HEK293 (cell line): Measurements from ENCODE around the gene USP7.
A peak's percentile ranks its signal among the peaks of the same experiment; 100 is the strongest.

ENCODE experiments used
- CTCF ChIA-PET: fragments of 350-600 bp; formaldehyde crosslinking; extraction: SDS; loops from one replicate; lab custom pipeline; 2021; ENCODE audit warnings: antibody characterized with exemption; lab: Yijun Ruan, JAX
- POLR2A ChIA-PET: fragments of 300-600 bp; formaldehyde crosslinking; extraction: SDS; loops from one replicate; lab custom pipeline; 2020; ENCODE audit warnings: antibody characterized with exemption, inconsistent platforms; lab: Yijun Ruan, JAX
- H3K27ac ChIP-seq: fragments of 200-500 bp; sonication (Bioruptor generic); 2 replicates; pipeline ENCODE4 v1.5.1; 2014; ENCODE audit warnings: low read depth, low read length, control low read depth, inconsistent platforms; ENCODE audit errors: extremely low read depth
- H3K36me3 ChIP-seq, 2 experiments: fragments of 200-500 bp in 1 of 2; sonication (Bioruptor generic) in 1 of 2; 1 replicate in 1 of 2; 2 replicates in 1 of 2; pipeline ENCODE4 v1.5.1; 2014 to 2017; ENCODE audit warnings: inconsistent platforms in 2 of 2, low read length in 2 of 2; ENCODE audit not compliant: control insufficient read depth in 2 of 2, insufficient read depth in 1 of 2
- H3K4me1 ChIP-seq: fragments of 200-500 bp; sonication (Bioruptor generic); 2 replicates; pipeline ENCODE4 v1.5.1; 2014; ENCODE audit warnings: mild to moderate bottlenecking, low read length, inconsistent platforms; ENCODE audit not compliant: control insufficient read depth, insufficient read depth
- H3K4me3 ChIP-seq: 2 replicates; pipeline ENCODE4 v1.5.1; 2011; ENCODE audit warnings: low read depth, mild to moderate bottlenecking, control low read depth, low read length, moderate library complexity
- H3K9me3 ChIP-seq: fragments of 200-500 bp; sonication (Bioruptor generic); 2 replicates; pipeline ENCODE4 v1.5.1; 2014; ENCODE audit warnings: low read depth, low read length, inconsistent platforms; ENCODE audit not compliant: control insufficient read depth, insufficient read depth
- KLF16 ChIP-seq: fragments of 450-650 bp; formaldehyde crosslinking; IDR thresholded peaks from 2 replicates; pipeline ENCODE4 v1.5.1; 2017; ENCODE audit warnings: missing biosample characterization, missing genetic modification characterization
- MEIS1 ChIP-seq: sonication (generic); formaldehyde crosslinking; IDR thresholded peaks from 2 replicates; pipeline ENCODE4 v1.8.1; 2022; ENCODE audit warnings: missing genetic modification reagents, mild to moderate bottlenecking, borderline replicate concordance
- MZF1 ChIP-seq: fragments of 450-650 bp; formaldehyde crosslinking; IDR thresholded peaks from 2 replicates; pipeline ENCODE4 v1.5.1; 2017; ENCODE audit warnings: missing biosample characterization, missing genetic modification characterization, borderline replicate concordance
- PRDM10 ChIP-seq: fragments of 450-650 bp; formaldehyde crosslinking; IDR thresholded peaks from 2 replicates; pipeline ENCODE4 v1.5.1; 2016; ENCODE audit warnings: missing biosample characterization, missing genetic modification characterization
- SCRT2 ChIP-seq: fragments of 450-650 bp; formaldehyde crosslinking; IDR thresholded peaks from 2 replicates; pipeline ENCODE4 v1.5.1; 2016; ENCODE audit warnings: missing biosample characterization, missing genetic modification characterization
- SP7 ChIP-seq: fragments of 450-650 bp; formaldehyde crosslinking; IDR thresholded peaks from 2 replicates; pipeline ENCODE4 v1.5.1; 2016; ENCODE audit warnings: missing biosample characterization, missing genetic modification characterization
- ZBTB10 ChIP-seq: fragments of 450-650 bp; formaldehyde crosslinking; IDR thresholded peaks from 2 replicates; pipeline ENCODE4 v1.5.1; 2016; ENCODE audit warnings: missing biosample characterization, missing genetic modification characterization
- ZNF114 ChIP-seq: fragments of 450-650 bp; formaldehyde crosslinking; IDR thresholded peaks from 2 replicates; pipeline ENCODE4 v1.5.0; 2017; ENCODE audit warnings: missing biosample characterization, missing genetic modification characterization
- ZNF148 ChIP-seq: fragments of 450-650 bp; formaldehyde crosslinking; IDR thresholded peaks from 2 replicates; pipeline ENCODE4 v1.5.0; 2017; ENCODE audit warnings: missing biosample characterization, missing genetic modification characterization, borderline replicate concordance
- ZNF157 ChIP-seq: fragments of 450-650 bp; formaldehyde crosslinking; IDR thresholded peaks from 2 replicates; pipeline ENCODE4 v1.5.1; 2016; ENCODE audit warnings: missing biosample characterization, missing genetic modification characterization
- ZNF169 ChIP-seq: fragments of 450-650 bp; formaldehyde crosslinking; IDR thresholded peaks from 2 replicates; pipeline ENCODE4 v1.5.1; 2016; ENCODE audit warnings: missing biosample characterization, missing genetic modification characterization
- ZNF221 ChIP-seq: fragments of 450-650 bp; formaldehyde crosslinking; IDR thresholded peaks from 2 replicates; pipeline ENCODE4 v1.5.1; 2017; ENCODE audit warnings: missing biosample characterization, missing genetic modification characterization, borderline replicate concordance
- ZNF335 ChIP-seq: fragments of 450-650 bp; formaldehyde crosslinking; conservative IDR thresholded peaks from 2 replicates; pipeline ENCODE4 v1.5.1; 2016; ENCODE audit warnings: missing biosample characterization, missing genetic modification characterization
- ZNF341 ChIP-seq: fragments of 450-650 bp; formaldehyde crosslinking; IDR thresholded peaks from 2 replicates; pipeline ENCODE4; 2016; ENCODE audit warnings: low read depth, missing biosample characterization, missing genetic modification characterization
- ZNF350 ChIP-seq: fragments of 450-650 bp; formaldehyde crosslinking; IDR thresholded peaks from 2 replicates; pipeline ENCODE4 v1.5.0; 2017; ENCODE audit warnings: missing biosample characterization, mild to moderate bottlenecking, missing genetic modification characterization
- ZNF37A ChIP-seq: fragments of 450-650 bp; IDR thresholded peaks from 2 replicates; pipeline ENCODE4 v1.5.1; 2018; ENCODE audit warnings: missing biosample characterization, missing genetic modification characterization
- ZNF473 ChIP-seq: fragments of 450-650 bp; formaldehyde crosslinking; IDR thresholded peaks from 2 replicates; pipeline ENCODE4 v1.5.1; 2017; ENCODE audit warnings: missing biosample characterization, missing genetic modification characterization
- ZNF510 ChIP-seq: fragments of 450-650 bp; formaldehyde crosslinking; IDR thresholded peaks from 2 replicates; pipeline ENCODE4 v1.5.1; 2018; ENCODE audit warnings: mild to moderate bottlenecking, missing genetic modification characterization, missing biosample characterization; ENCODE audit not compliant: insufficient replicate concordance
- ZNF548 ChIP-seq: fragments of 450-650 bp; formaldehyde crosslinking; IDR thresholded peaks from 2 replicates; pipeline ENCODE4 v1.5.1; 2016; ENCODE audit warnings: missing biosample characterization, missing genetic modification characterization
- ZNF623 ChIP-seq: fragments of 450-650 bp; formaldehyde crosslinking; IDR thresholded peaks from 2 replicates; pipeline ENCODE4 v1.5.1; 2016; ENCODE audit warnings: missing biosample characterization, missing genetic modification characterization
- ZNF629 ChIP-seq: fragments of 450-650 bp; formaldehyde crosslinking; IDR thresholded peaks from 2 replicates; pipeline ENCODE4 v1.5.1; 2017; ENCODE audit warnings: missing biosample characterization, missing genetic modification characterization
- ZNF654 ChIP-seq: fragments of 450-650 bp; formaldehyde crosslinking; IDR thresholded peaks from 2 replicates; pipeline ENCODE4 v1.5.1; 2016; ENCODE audit warnings: low read depth, missing biosample characterization, missing genetic modification characterization
- ZNF747 ChIP-seq: fragments of 450-650 bp; formaldehyde crosslinking; IDR thresholded peaks from 2 replicates; pipeline ENCODE4 v1.5.1; 2016; ENCODE audit warnings: missing biosample characterization, missing genetic modification characterization
- ZXDB ChIP-seq: fragments of 450-650 bp; formaldehyde crosslinking; IDR thresholded peaks from 2 replicates; pipeline ENCODE4 v1.5.1; 2016; ENCODE audit warnings: missing biosample characterization, missing genetic modification characterization
- TF ChIP-seq, protein P1 (sequence below): fragments of 450-650 bp; formaldehyde crosslinking; IDR thresholded peaks from 2 replicates; pipeline ENCODE4 v1.5.1; 2017; ENCODE audit warnings: missing biosample characterization, missing genetic modification characterization
- TF ChIP-seq, protein P2 (sequence below): fragments of 450-650 bp; formaldehyde crosslinking; IDR thresholded peaks from 2 replicates; pipeline ENCODE4 v1.5.1; 2016; ENCODE audit warnings: missing biosample characterization, missing genetic modification characterization

USP7 gene

DNA sequence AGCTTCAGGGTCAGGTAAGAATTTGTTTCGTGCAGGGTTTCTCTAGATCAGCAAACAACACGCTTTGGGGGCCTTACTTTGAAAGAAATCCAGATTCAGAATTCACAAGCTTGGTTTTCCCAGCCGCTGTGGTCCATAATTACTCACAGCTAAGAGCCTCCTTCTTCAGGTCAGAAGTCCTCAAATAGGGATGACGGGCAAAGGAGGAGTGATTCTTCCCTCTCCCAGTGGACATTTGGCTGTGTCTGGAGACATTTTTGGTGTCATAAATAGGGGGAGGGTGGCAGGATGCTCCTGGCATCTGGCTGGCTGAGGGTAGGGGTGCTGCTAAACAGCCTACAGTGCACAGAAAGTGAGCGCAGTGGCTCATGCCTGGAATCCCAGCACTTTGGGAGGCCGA is 48.6 kb upstream of the USP7 start:
- ChIA-PET POLR2A (no interaction called here), CTCF (interaction anchor here (2.2 kb wide), 1 partner anchor 20 kb away, joined by 7 read pairs; no protein-coding TSS in a partner anchor)

DNA sequence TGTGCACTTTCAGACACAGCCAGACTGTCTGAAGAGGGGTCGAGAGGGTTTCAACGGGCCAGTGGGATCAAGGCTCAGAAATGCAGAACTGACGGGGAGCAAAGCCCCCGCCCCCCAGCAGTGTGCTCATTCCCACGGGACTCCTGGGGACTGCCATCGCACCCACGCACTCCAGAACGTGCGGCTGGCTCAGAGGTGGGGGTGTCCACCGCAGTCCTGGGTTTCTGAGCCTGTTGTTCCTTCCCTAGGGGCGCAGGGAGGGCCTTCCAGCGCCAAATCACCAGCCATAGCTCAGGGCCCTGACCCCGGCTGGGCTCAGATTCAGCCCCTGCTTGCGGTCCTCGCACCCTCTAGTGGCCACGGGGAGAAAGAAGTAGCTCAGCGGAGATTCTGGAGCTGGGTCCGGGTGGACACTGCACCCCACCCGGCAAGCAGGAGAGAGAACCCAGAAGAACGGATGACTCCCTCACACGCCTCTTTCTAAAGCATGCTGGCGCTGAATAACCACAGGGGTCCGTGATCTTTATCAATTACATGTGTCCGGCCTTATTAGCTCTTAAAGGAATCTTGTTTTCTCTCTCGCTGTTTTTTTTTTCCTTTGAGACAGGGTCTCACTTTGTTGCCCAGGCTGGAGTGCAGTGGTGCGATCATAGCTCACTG is 45.0 kb upstream of the USP7 start:
- ChIA-PET CTCF (interaction anchor here (0.6 to 2.5 kb wide), 53 partner anchors 9 to 441 kb away, joined by 3 to 18 read pairs (median 6); no protein-coding TSS in a partner anchor), POLR2A (interaction anchor here (0.5 to 2.2 kb wide), 8 partner anchors 12 to 349 kb away, joined by 3 to 7 read pairs (median 4); partner anchors contain the start of genes CARHSP1 and HAPSTR1)
- Histone ChIP-seq H3K36me3 (no peaks in the 10 kb centered on the region), H3K4me1 (no peaks in the 10 kb centered on the region), H3K4me3 (no peak overlapping the region), H3K9me3 (no peaks in the 10 kb centered on the region), H3K27ac (no peak overlapping the region)
- no peak for TF ChIP-seq ZNF350
- peak; percentile 53; the same call in 1 of the 2 replicates for TF ChIP-seq ZNF335 (tag by site-specific recombination)
- 0 out of 2 replicates have a peak, but pooled peaks have one; percentile 29 for TF ChIP-seq SP7 (tag by site-specific recombination)
- peak; percentile 22; the same call in 1 of the 2 replicates for TF ChIP-seq ZXDB (tag by site-specific recombination)
- no peak for TF ChIP-seq PRDM10 (tag by site-specific recombination)
- no peak for TF ChIP-seq ZNF548 (tag by site-specific recombination)
- TF ChIP-seq ZNF148 (tag by site-specific recombination), result no peak

More for the DNA sequence above, 48.6 kb upstream of the USP7 start:
- no peaks in the 10 kb centered on the region for H3K4me1 ChIP-seq
- H3K9me3 ChIP-seq, result no peaks in the 10 kb centered on the region
- H3K4me3 ChIP-seq, result no peak overlapping the region
- H3K27ac ChIP-seq, result no peak overlapping the region
- H3K36me3 ChIP-seq, result no peaks in the 10 kb centered on the region
- TF ChIP-seq ZNF157 (tag by site-specific recombination) (no peak), ZNF473 (tag by site-specific recombination) (no peak), MZF1 (no peak), ZNF341 (no peak), MEIS1 (CRISPR knock-in tag) (no peak), KLF16 (tag by site-specific recombination) (no peak), ZNF169 (tag by site-specific recombination) (no peak), ZNF37A (tag by site-specific recombination) (no peak), ZNF510 (tag by site-specific recombination) (no peak), SCRT2 (tag by site-specific recombination) (no peak), ZNF221 (no peak), ZNF623 (tag by site-specific recombination) (no peak), ZNF114 (tag by site-specific recombination) (no peak), ZBTB10 (no peak), ZNF629 (tag by site-specific recombination) (no peak), ZNF747 (tag by site-specific recombination) (no peak), ZNF654 (tag by site-specific recombination) (no peak)
- TF ChIP-seq, protein P1, sequence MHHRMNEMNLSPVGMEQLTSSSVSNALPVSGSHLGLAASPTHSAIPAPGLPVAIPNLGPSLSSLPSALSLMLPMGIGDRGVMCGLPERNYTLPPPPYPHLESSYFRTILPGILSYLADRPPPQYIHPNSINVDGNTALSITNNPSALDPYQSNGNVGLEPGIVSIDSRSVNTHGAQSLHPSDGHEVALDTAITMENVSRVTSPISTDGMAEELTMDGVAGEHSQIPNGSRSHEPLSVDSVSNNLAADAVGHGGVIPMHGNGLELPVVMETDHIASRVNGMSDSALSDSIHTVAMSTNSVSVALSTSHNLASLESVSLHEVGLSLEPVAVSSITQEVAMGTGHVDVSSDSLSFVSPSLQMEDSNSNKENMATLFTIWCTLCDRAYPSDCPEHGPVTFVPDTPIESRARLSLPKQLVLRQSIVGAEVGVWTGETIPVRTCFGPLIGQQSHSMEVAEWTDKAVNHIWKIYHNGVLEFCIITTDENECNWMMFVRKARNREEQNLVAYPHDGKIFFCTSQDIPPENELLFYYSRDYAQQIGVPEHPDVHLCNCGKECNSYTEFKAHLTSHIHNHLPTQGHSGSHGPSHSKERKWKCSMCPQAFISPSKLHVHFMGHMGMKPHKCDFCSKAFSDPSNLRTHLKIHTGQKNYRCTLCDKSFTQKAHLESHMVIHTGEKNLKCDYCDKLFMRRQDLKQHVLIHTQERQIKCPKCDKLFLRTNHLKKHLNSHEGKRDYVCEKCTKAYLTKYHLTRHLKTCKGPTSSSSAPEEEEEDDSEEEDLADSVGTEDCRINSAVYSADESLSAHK (tag by site-specific recombination), result no peak
- TF ChIP-seq, protein P2, sequence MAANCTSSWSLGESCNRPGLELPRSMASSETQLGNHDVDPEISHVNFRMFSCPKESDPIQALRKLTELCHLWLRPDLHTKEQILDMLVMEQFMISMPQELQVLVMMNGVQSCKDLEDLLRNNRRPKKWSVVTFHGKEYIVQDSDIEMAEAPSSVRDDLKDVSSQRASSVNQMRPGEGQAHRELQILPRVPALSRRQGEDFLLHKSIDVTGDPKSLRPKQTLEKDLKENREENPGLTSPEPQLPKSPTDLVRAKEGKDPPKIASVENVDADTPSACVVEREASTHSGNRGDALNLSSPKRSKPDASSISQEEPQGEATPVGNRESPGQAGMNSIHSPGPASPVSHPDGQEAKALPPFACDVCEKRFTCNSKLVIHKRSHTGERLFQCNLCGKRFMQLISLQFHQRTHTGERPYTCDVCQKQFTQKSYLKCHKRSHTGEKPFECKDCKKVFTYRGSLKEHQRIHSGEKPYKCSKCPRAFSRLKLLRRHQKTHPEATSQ (tag by site-specific recombination), result no peak
